ENCODE results near the gene CHD1. TPM values are rescaled to one million over a fixed set of nuclear protein-coding genes. Genes with fewer than 3 reads are reported as not detected.

The CHD1 gene
- total and polyA plus RNA-seq, 2 of the 13 experiments (the other 11 are each of a cell fraction or from before 2014, with no cell fraction given) = 22.8 to 55.9 TPM

- Histone ChIP-seq H3K9ac (ENCODE audit: insufficient read depth, low read depth, low read length) (no peak overlapping the region), H3K79me2 (ENCODE audit: insufficient read depth, low read length) (peaks cover 25% of the 10 kb centered on the region), H3K9me3 (ENCODE audit: low read length) (no peaks in the 10 kb centered on the region), H3K27ac (ENCODE audit: extremely low read length, insufficient read depth, low read length) (no peak overlapping the region), H3K4me1 (ENCODE audit: insufficient read depth, low read length) (no peaks in the 10 kb centered on the region), H4K20me1 (ENCODE audit: insufficient read depth, low read length) (peaks cover 13% of the 10 kb centered on the region), H3K36me3 (replicated peaks in 1 of 2; ENCODE audit: control insufficient read depth in 1 of 2, insufficient read depth in 2 of 2, low read length in 2 of 2) (peaks cover 5 to 66% of the 10 kb centered on the region in 2 experiments), H3K4me3 (replicated peaks in 1 of 3; ENCODE audit: insufficient read depth in 1 of 3, low read depth in 2 of 3, low read length in 3 of 3) (no peak overlapping the region), H3K27me3 (ENCODE audit: control insufficient read depth in 1 of 2, insufficient read depth in 2 of 2, low read length in 2 of 2) (no peaks in the 10 kb centered on the region), H2AFZ (ENCODE audit: low read length) (no peak overlapping the region), H3K4me2 (ENCODE audit: low read depth, low read length) (no peak overlapping the region)
- FAIRE-seq = no peak
- TF ChIP-seq MAFF (IDR thresholded peaks at IDR 0.05; ENCODE audit: low read depth, low read length) = peak; percentile 39; the same call in 1 of the 2 replicates
- TF ChIP-seq ZNF598 (CRISPR knock-in tag; IDR thresholded peaks at IDR 0.05; ENCODE audit: borderline replicate concordance) = no peak
- TF ChIP-seq MAFK (conservative IDR thresholded peaks at IDR 0.05 in 1 of 2, IDR thresholded peaks at IDR 0.05 in 1 of 2; ENCODE audit: low read length in 2 of 2) = peak in 1 of 2 experiments; percentile 39; a peak in 1 of 4 replicates
- no peak for DNase-seq (ENCODE audit: low spot score)
- WGBS (ENCODE audit: low lambda C conversion rate) = 98% methylated on average over 1 of the region's 1 CpG
- in situ Hi-C loops (cut with HindIII; ENCODE audit: extremely low pct_ligation_motif_present, low pct_unique_long_range_greater_than_20kb) = no loop called here
- ChIA-PET CTCF (ENCODE audit: low intra/inter-chr PET ratio, low total read pairs) (no interaction called here), POLR2A (no interaction called here)
- intact Hi-C loops (cut with micrococcal nuclease; ENCODE audit: unreplicated experiment) = no loop called here
- BruUV-seq (replicated peaks) = no TSS peak
- ATAC-seq = no peak
Measured at GRCh38 chr5:98902733-98903132, 26.1 kb downstream of the CHD1 start.

- Histone ChIP-seq H3K27me3 (ENCODE audit: control insufficient read depth in 1 of 2, insufficient read depth in 2 of 2, low read length in 2 of 2) (no peaks in the 10 kb centered on the region), H3K9ac (ENCODE audit: insufficient read depth, low read depth, low read length) (no peak overlapping the region), H4K20me1 (ENCODE audit: insufficient read depth, low read length) (no peaks in the 10 kb centered on the region), H3K4me3 (replicated peaks in 1 of 3; ENCODE audit: insufficient read depth in 1 of 3, low read depth in 2 of 3, low read length in 3 of 3) (no peak overlapping the region), H3K4me2 (ENCODE audit: low read depth, low read length) (no peak overlapping the region), H3K9me3 (ENCODE audit: low read length) (no peaks in the 10 kb centered on the region), H3K27ac (ENCODE audit: extremely low read length, insufficient read depth, low read length) (no peak overlapping the region), H2AFZ (ENCODE audit: low read length) (no peak overlapping the region), H3K4me1 (ENCODE audit: insufficient read depth, low read length) (no peaks in the 10 kb centered on the region), H3K36me3 (replicated peaks in 1 of 2; ENCODE audit: control insufficient read depth in 1 of 2, insufficient read depth in 2 of 2, low read length in 2 of 2) (peaks cover 8 to 88% of the 10 kb centered on the region in 2 experiments), H3K79me2 (ENCODE audit: insufficient read depth, low read length) (peaks cover 5% of the 10 kb centered on the region)
- ATAC-seq (no peak), FAIRE-seq (no peak), DNase-seq (ENCODE audit: low spot score) (no peak)
- CTCF ChIA-PET (ENCODE audit: low intra/inter-chr PET ratio, low total read pairs) = no interaction called here
- intact Hi-C loops (cut with micrococcal nuclease; ENCODE audit: unreplicated experiment) = no loop called here
- BruUV-seq (replicated peaks) = no TSS peak
- in situ Hi-C loops (cut with HindIII; ENCODE audit: extremely low pct_ligation_motif_present, low pct_unique_long_range_greater_than_20kb) = no loop called here
- POLR2A ChIA-PET = no interaction called here
- no peak for TF ChIP-seq YEATS2 (CRISPR knock-in tag; IDR thresholded peaks at IDR 0.05; ENCODE audit: borderline replicate concordance)
- TF ChIP-seq TP53 (CRISPR knock-in tag; conservative IDR thresholded peaks at IDR 0.05) = no peak
- no peak for TF ChIP-seq NFYC (CRISPR knock-in tag; IDR thresholded peaks at IDR 0.05)
- TF ChIP-seq EP300 (IDR thresholded peaks at IDR 0.05; ENCODE audit: low read depth in 2 of 2, low read length in 2 of 2) = no peak
- no peak for TF ChIP-seq EP300 (CRISPR knock-in tag; IDR thresholded peaks at IDR 0.05; ENCODE audit: borderline replicate concordance)
- TF ChIP-seq ZBTB25 (CRISPR knock-in tag; IDR thresholded peaks at IDR 0.05) = no peak
- no peak for TF ChIP-seq MEIS1 (CRISPR knock-in tag; IDR thresholded peaks at IDR 0.05; ENCODE audit: borderline replicate concordance)
- TF ChIP-seq ZNF576 (CRISPR knock-in tag; IDR thresholded peaks at IDR 0.05) = no peak
- no peak for TF ChIP-seq PATZ1 (CRISPR knock-in tag; IDR thresholded peaks at IDR 0.05)
- TF ChIP-seq ASH2L (IDR thresholded peaks at IDR 0.05; ENCODE audit: insufficient read length, low read depth, low read length) = no peak
- no peak for TF ChIP-seq FOXA3 (CRISPR knock-in tag; IDR thresholded peaks at IDR 0.05)
- TF ChIP-seq ZNF790 (CRISPR knock-in tag; IDR thresholded peaks at IDR 0.05; ENCODE audit: borderline replicate concordance) = no peak
- no peak for TF ChIP-seq NCOR1 (IDR thresholded peaks at IDR 0.05; ENCODE audit: borderline replicate concordance, low read length)
- TF ChIP-seq HNRNPL (IDR thresholded peaks at IDR 0.05; ENCODE audit: low read depth, low read length) = no peak
Measured at GRCh38 chr5:98899456-98899855, 29.4 kb downstream of the CHD1 start.

Data from HepG2 (cell line).